H1 (cell line): Measurements from ENCODE around the gene MTURN. TPM values are rescaled to one million over a fixed set of nuclear protein-coding genes. Genes with fewer than 3 reads are reported as not detected.

Experiments
- CTCF ChIA-PET: fragments of 300-600 bp; sonication (Branson Sonifier 250); formaldehyde crosslinking; loops from one replicate; lab custom pipeline; 2021; ENCODE audit not compliant: partially characterized antibody; lab: Charles Lee
- POLR2A ChIA-PET: fragments of 300-600 bp; sonication (Branson Sonifier 250); formaldehyde crosslinking; loops from one replicate; lab custom pipeline; 2021; ENCODE audit warnings: inconsistent platforms; ENCODE audit not compliant: partially characterized antibody; lab: Charles Lee
- DNase-seq, 2 experiments: peaks; one replicate each; pipeline versions ENCODE4 v3.0.0 to v3.0.0-alpha.2; 2010 to 2022; ENCODE audit warnings: low spot score in 2 of 2, low read depth in 1 of 2, mixed read lengths in 1 of 2
- FAIRE-seq: peaks from 2 replicates; lab custom pipeline; 2011; peaks lifted over from hg19 to GRCh38; lab: Jason Lieb, UNC
- H2AFZ ChIP-seq: 2 replicates; pipeline ENCODE4 v1.8.1; 2012; ENCODE audit warnings: low read length, inconsistent platforms
- H2AK5ac ChIP-seq: 2 replicates; pipeline ENCODE4 v1.6.1; 2013; ENCODE audit warnings: low read depth, low read length
- H2BK120ac ChIP-seq: replicated peaks from 2 replicates; pipeline ENCODE3; 2013; ENCODE audit warnings: low read depth, low read length, inconsistent platforms
- H2BK12ac ChIP-seq: 2 replicates; pipeline ENCODE4 v1.6.1; 2013; ENCODE audit warnings: low read depth, low read length
- H2BK15ac ChIP-seq: 2 replicates; pipeline ENCODE4 v1.6.1; 2013; ENCODE audit warnings: low read length
- H2BK20ac ChIP-seq: 2 replicates; pipeline ENCODE4 v1.6.1; 2013; ENCODE audit warnings: low read length
- H2BK5ac ChIP-seq: 2 replicates; pipeline ENCODE4 v1.6.1; 2013; ENCODE audit warnings: low read depth, low read length
- H3K14ac ChIP-seq: 2 replicates; pipeline ENCODE4 v1.6.1; 2013; ENCODE audit warnings: inconsistent platforms; ENCODE audit not compliant: insufficient read length
- H3K18ac ChIP-seq: 2 replicates; pipeline ENCODE4 v1.6.1; 2013; ENCODE audit warnings: low read length; ENCODE audit errors: extremely low read depth
- H3K23ac ChIP-seq: 2 replicates; pipeline ENCODE4 v1.6.1; 2013; ENCODE audit warnings: inconsistent platforms; ENCODE audit not compliant: insufficient read length
- H3K23me2 ChIP-seq: 2 replicates; pipeline ENCODE4 v1.6.1; 2013; ENCODE audit warnings: low read depth, low read length
- H3K27ac ChIP-seq: 2 replicates; pipeline ENCODE4 v1.6.1; 2011; ENCODE audit warnings: low read depth, low read length, inconsistent platforms
- H3K27me3 ChIP-seq, 4 experiments: replicated peaks in 1 of 4; 1 replicate in 1 of 4; 2 replicates in 3 of 4; pipeline versions ENCODE4 v1.6.1 to v1.8.1; 2011 to 2013; ENCODE audit warnings: low read length in 3 of 4, mild to moderate bottlenecking in 3 of 4, inconsistent platforms in 2 of 4, mixed read lengths in 2 of 4, moderate library complexity in 1 of 4; ENCODE audit not compliant: control insufficient read depth in 3 of 4, insufficient read depth in 3 of 4; ENCODE audit errors: extremely low read depth in 1 of 4
- H3K36me3 ChIP-seq, 4 experiments: 2 replicates each; pipeline versions ENCODE4 v1.6.1 to v1.8.1; 2011 to 2013; ENCODE audit warnings: mild to moderate bottlenecking in 4 of 4, low read length in 3 of 4, moderate library complexity in 2 of 4, control low read depth in 1 of 4, inconsistent platforms in 1 of 4; ENCODE audit not compliant: insufficient read depth in 4 of 4, control insufficient read depth in 2 of 4
- H3K4ac ChIP-seq: replicated peaks from 2 replicates; pipeline ENCODE3; 2013; ENCODE audit warnings: low read length, low read depth, mixed read lengths, inconsistent platforms; ENCODE audit not compliant: insufficient read length
- H3K4me1 ChIP-seq, 4 experiments: replicated peaks in 1 of 4; 1 replicate in 1 of 4; 2 replicates in 3 of 4; pipeline versions ENCODE4 v1.6.1 to v1.8.1; 2011 to 2013; ENCODE audit warnings: low read length in 3 of 4, inconsistent platforms in 2 of 4, mixed read lengths in 1 of 4; ENCODE audit not compliant: insufficient read depth in 4 of 4, control insufficient read depth in 3 of 4
- H3K4me2 ChIP-seq, 2 experiments: 2 replicates each; pipeline versions ENCODE4 v1.6.1 to v1.8.1; 2011 to 2013; ENCODE audit warnings: low read depth in 2 of 2, low read length in 2 of 2, control low read depth in 1 of 2, inconsistent platforms in 1 of 2, mild to moderate bottlenecking in 1 of 2; ENCODE audit not compliant: insufficient read depth in 1 of 2
- H3K4me3 ChIP-seq, 4 experiments: fragments of 200-600, 300-600 bp in 1 of 4; sonication (generic), shearing (Covaris generic), sonication (Bioruptor Twin) in 1 of 4; 2 replicates each; pipeline versions ENCODE4 v1.5.1 to v1.8.1; 2011 to 2016; ENCODE audit warnings: low read length in 4 of 4, low read depth in 3 of 4, control low read depth in 2 of 4, inconsistent platforms in 2 of 4, mild to moderate bottlenecking in 2 of 4, mixed read lengths in 1 of 4, moderate library complexity in 1 of 4; ENCODE audit not compliant: insufficient read depth in 2 of 4; ENCODE audit errors: extremely low read depth in 1 of 4
- H3K56ac ChIP-seq: replicated peaks from 2 replicates; pipeline ENCODE3; 2013; ENCODE audit warnings: low read depth, mild to moderate bottlenecking, mixed read lengths, low read length, inconsistent platforms; ENCODE audit not compliant: insufficient read length
- H3K79me1 ChIP-seq: 2 replicates; pipeline ENCODE4 v1.6.1; 2013; ENCODE audit warnings: low read depth, low read length, control low read depth
- H3K79me2 ChIP-seq, 2 experiments: 2 replicates each; pipeline versions ENCODE4 v1.6.1 to v1.8.1; 2012 to 2013; ENCODE audit warnings: low read length in 2 of 2, mild to moderate bottlenecking in 2 of 2, inconsistent platforms in 1 of 2; ENCODE audit not compliant: insufficient read depth in 2 of 2, control insufficient read depth in 1 of 2
- H3K9ac ChIP-seq, 4 experiments: replicated peaks in 1 of 4; 1 replicate in 1 of 4; 2 replicates in 3 of 4; pipeline versions ENCODE4 v1.6.1 to v1.8.1; 2011 to 2013; ENCODE audit warnings: low read depth in 3 of 4, low read length in 3 of 4, control low read depth in 2 of 4, mild to moderate bottlenecking in 2 of 4, moderate library complexity in 2 of 4, inconsistent platforms in 1 of 4; ENCODE audit errors: extremely low read depth in 1 of 4
- H3K9me3 ChIP-seq, 2 experiments: 2 replicates each; pipeline versions ENCODE4 v1.6.1 to v1.8.1; 2012 to 2013; ENCODE audit warnings: mild to moderate bottlenecking in 2 of 2, moderate library complexity in 2 of 2, control low read depth in 1 of 2, inconsistent platforms in 1 of 2, low read depth in 1 of 2, low read length in 1 of 2, mixed read lengths in 1 of 2; ENCODE audit not compliant: insufficient read depth in 2 of 2
- H4K20me1 ChIP-seq, 2 experiments: replicated peaks in 1 of 2; 2 replicates each; pipeline versions ENCODE3 to v1.8.1; 2011 to 2013; ENCODE audit warnings: inconsistent platforms in 2 of 2, low read length in 2 of 2, mild to moderate bottlenecking in 1 of 2; ENCODE audit not compliant: insufficient read depth in 2 of 2, control insufficient read depth in 1 of 2
- H4K5ac ChIP-seq: 2 replicates; pipeline ENCODE4 v1.6.1; 2013; ENCODE audit warnings: low read length, low read depth, mixed read lengths, inconsistent platforms; ENCODE audit not compliant: insufficient read length
- H4K8ac ChIP-seq: 2 replicates; pipeline ENCODE4 v1.8.0; 2013; ENCODE audit warnings: mild to moderate bottlenecking, moderate library complexity, low read length, inconsistent platforms; ENCODE audit not compliant: insufficient read depth; ENCODE audit errors: extremely low read depth
- H4K91ac ChIP-seq: replicated peaks from 2 replicates; pipeline ENCODE3; 2013; ENCODE audit warnings: low read length, mixed read lengths, inconsistent platforms; ENCODE audit not compliant: insufficient read length
- EZH2 ChIP-seq: fragments of 200-600 bp; sonication (generic); IDR thresholded peaks from 2 replicates; pipeline ENCODE4 v1.7.1; 2012; ENCODE audit warnings: low read depth, mild to moderate bottlenecking, moderate library complexity, low read length, inconsistent platforms; ENCODE audit not compliant: severe bottlenecking
- HDAC2 ChIP-seq, 2 experiments: fragments of 300-600 bp in 1 of 2; sonication (generic) in 1 of 2; IDR thresholded peaks; 2 replicates each; pipeline ENCODE4 v1.6.1; 2011 to 2012; ENCODE audit warnings: low read depth in 2 of 2, low read length in 2 of 2, mild to moderate bottlenecking in 2 of 2, moderate library complexity in 2 of 2, borderline replicate concordance in 1 of 2, inconsistent platforms in 1 of 2
- HDAC6 ChIP-seq: IDR thresholded peaks from one replicate; pipeline ENCODE4 v1.7.1; 2012; ENCODE audit warnings: low read depth, mild to moderate bottlenecking, inconsistent platforms, low read length, moderate library complexity
- KDM5A ChIP-seq: fragments of 200-600 bp; IDR thresholded peaks from 2 replicates; pipeline ENCODE4 v1.7.1; 2012; ENCODE audit warnings: mild to moderate bottlenecking, low read length, inconsistent platforms, mixed read lengths
- NANOG ChIP-seq: IDR thresholded peaks from 2 replicates; pipeline ENCODE4 v1.6.1; 2011; ENCODE audit warnings: low read length, low read depth, mild to moderate bottlenecking, inconsistent platforms; ENCODE audit not compliant: insufficient read depth, poor library complexity, severe bottlenecking
- TAF1 ChIP-seq: IDR thresholded peaks from 2 replicates; pipeline ENCODE4 v1.6.1; 2011; ENCODE audit warnings: mild to moderate bottlenecking, low read depth, low read length
- WGBS, 2 experiments: shearing (Covaris generic) in 1 of 2; methylation state at CpG; one replicate each; pipeline versions ENCODE4 v1.1.6 to v1.1.7; 2013 to 2015; ENCODE audit warnings: low lambda C conversion rate in 2 of 2, mixed read lengths in 2 of 2, inconsistent platforms in 1 of 2, low coverage in 1 of 2, missing lambda C conversion rate in 1 of 2; ENCODE audit not compliant: insufficient replicate concordance in 2 of 2, insufficient coverage in 1 of 2, insufficient read length in 1 of 2; ENCODE audit errors: extremely low coverage in 1 of 2, missing lambda C conversion rate in 1 of 2; 5-methylcytosine and 5-hydroxymethylcytosine counted together
- polyA plus RNA-seq, 7 experiments: library from polyadenylated mRNA; depleted of rRNA in 3 of 7; stranded (reverse) in 5 of 7; unstranded in 2 of 7; fragments of >200 nt in 5 of 7; fragments of 200-250 nt in 2 of 7; gene quantifications; 1 replicate in 5 of 7; 2 replicates in 1 of 7; 4 replicates in 1 of 7; pipeline versions ENCODE4 v1.2.1 to v1.2.3, GENCODE V29; 2011 to 2013; ENCODE audit warnings: missing spikeins in 2 of 7, mixed read lengths in 2 of 7
- total RNA-seq: library from RNA; stranded (reverse); fragmentation: NEBNext Ultra II Directional; extraction: Animal tissue kit (Norgen Biotek cat#: 25700); gene quantifications from 2 replicates; pipeline ENCODE4 v1.2.1, GENCODE V29; 2021

MTURN gene
- total and polyA plus RNA-seq, 2 of the 8 experiments (the other 6 are each of a cell fraction or from before 2014, with no cell fraction given), result 2.6 to 5.8 TPM

DNA sequence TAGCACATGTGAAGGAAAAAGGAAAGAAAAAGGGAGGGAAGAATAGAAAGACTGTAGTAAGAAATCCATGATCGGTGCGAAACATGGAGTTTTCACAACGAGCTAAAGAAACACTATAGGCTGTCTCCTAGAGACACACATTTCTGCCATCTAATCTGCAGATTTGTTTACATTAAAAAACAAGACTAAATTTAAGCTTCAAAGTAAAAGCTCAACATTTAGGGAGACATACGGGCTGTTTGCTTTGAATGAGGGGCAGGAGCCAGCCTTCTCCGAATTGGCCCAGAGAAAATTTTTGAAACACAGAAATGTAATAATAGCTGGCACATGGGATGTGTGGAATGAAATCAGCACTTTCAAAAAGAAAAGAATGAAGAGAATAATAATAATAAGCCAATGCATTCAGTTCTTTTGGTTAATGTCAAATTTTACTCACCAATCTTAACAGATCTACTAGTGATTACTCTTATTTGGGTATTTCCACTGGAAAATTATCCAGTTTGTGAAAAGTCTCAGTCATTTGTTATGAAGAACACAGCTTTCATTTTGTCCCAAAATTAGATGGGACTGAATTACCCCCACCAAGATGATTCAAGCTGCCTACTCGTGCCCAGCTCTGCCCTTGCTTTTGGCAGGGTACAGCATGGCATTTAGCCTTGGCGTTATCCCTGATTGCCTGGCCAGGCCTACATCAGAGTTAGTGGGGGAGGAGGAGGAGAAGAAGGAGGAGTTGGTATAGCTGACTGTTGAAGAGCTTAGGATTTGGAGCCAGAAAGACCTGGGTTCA lies 47.1 kb downstream of the MTURN start:
- Histone ChIP-seq H3K14ac (no peak overlapping the region), H2BK5ac (no peak overlapping the region), H3K36me3 (no peaks in the 10 kb centered on the region), H4K8ac (no peak overlapping the region), H2AFZ (no peak overlapping the region), H3K56ac (no peak overlapping the region), H2BK12ac (no peak overlapping the region), H3K27me3 (no peaks in the 10 kb centered on the region), H2BK120ac (no peak overlapping the region), H3K23me2 (no peaks in the 10 kb centered on the region), H2AK5ac (no peak overlapping the region), H3K4me2 (no peak overlapping the region), H3K9ac (no peak overlapping the region), H4K91ac (no peak overlapping the region), H3K79me1 (no peaks in the 10 kb centered on the region), H3K27ac (no peak overlapping the region), H3K4me3 (no peak overlapping the region)
- WGBS, 2 experiments, result 95% methylated on average over 7 of the region's 7 CpGs; no CpG with 5 or more reads in 1 of the 2 experiments
- no peak for FAIRE-seq
- no peak for TF ChIP-seq HDAC6
- TF ChIP-seq HDAC2 (IDR thresholded peaks at IDR 0.05; ENCODE audit: borderline replicate concordance in 1 of 2, low read depth in 2 of 2, low read length in 2 of 2), result no peak
- no peak for TF ChIP-seq EZH2
- TF ChIP-seq NANOG, result no peak
- TF ChIP-seq KDM5A, result no peak
- TF ChIP-seq TAF1, result no peak
- TF ChIP-seq, all 59 proteins: peak for 0
- POLR2A ChIA-PET, result interaction anchor here (0.6 to 1.2 kb wide), 2 partner anchors 13 to 15 kb away, joined by 3 read pairs; no protein-coding TSS in a partner anchor
- DNase-seq, result no peak
- Histone ChIP-seq H3K18ac (no peak overlapping the region), H3K23ac (no peak overlapping the region), H3K4ac (no peak overlapping the region), H3K79me2 (no peaks in the 10 kb centered on the region), H4K5ac (no peak overlapping the region), H3K9me3 (peaks cover 2 to 5% of the 10 kb centered on the region in 2 experiments; a peak in 3 of 4 replicates), H3K4me1 (peaks cover 0 to 4% (median 0%) of the 10 kb centered on the region in 4 experiments; a peak in 2 of 7 replicates), H2BK15ac (no peak overlapping the region), H2BK20ac (no peak overlapping the region), H4K20me1 (no peaks in the 10 kb centered on the region)
- CTCF ChIA-PET, result interaction anchor here (0.9 to 4.4 kb wide), 10 partner anchors 10 to 382 kb away, joined by 3 to 22 read pairs (median 4); no protein-coding TSS in a partner anchor
